ENCODE results near the gene ETS1.

The ETS1 gene

GRCh38 chr11:128502726-128503125 is 84.6 kb downstream of the ETS1 start:
- no peak overlapping the region for H3K27ac ChIP-seq
- peak overlapping the region in 6 of 11 experiments; percentile 20 to 75 (median 70); a peak in 12 of 22 replicates for H3K4me2 ChIP-seq
- H3K9ac ChIP-seq, result no peak overlapping the region
- peaks cover 0 to 26% (median 19%) of the 10 kb centered on the region in 11 experiments; a peak in 13 of 22 replicates for H3K9me3 ChIP-seq (replicated peaks in 1 of 11)
- TF ChIP-seq Cebpa-rat (IDR thresholded peaks at IDR 0.05), result no peak
- H3K36me3 ChIP-seq, result peaks cover 21 to 100% (median 88%) of the 10 kb centered on the region in 11 experiments
- H3K27me3 ChIP-seq, result no peaks in the 10 kb centered on the region
- H3K4me1 ChIP-seq, result peaks cover 28 to 100% (median 58%) of the 10 kb centered on the region in 10 experiments
- peaks cover 27 to 100% (median 100%) of the 10 kb centered on the region in 11 experiments; a peak in 21 of 22 replicates for H4K20me1 ChIP-seq
- H3K4me3 ChIP-seq, result no peak overlapping the region

- Histone ChIP-seq H3K4me2 (peak overlapping the region in 9 of 11 experiments; percentile 2 to 75 (median 63); a peak in 16 of 22 replicates), H3K4me3 (no peak overlapping the region), H3K27ac (no peak overlapping the region), H3K9me3 (replicated peaks in 1 of 11) (peaks cover 0 to 22% (median 16%) of the 10 kb centered on the region in 11 experiments; a peak in 13 of 22 replicates), H3K4me1 (peaks cover 28 to 100% (median 58%) of the 10 kb centered on the region in 10 experiments), H3K9ac (no peak overlapping the region), H4K20me1 (peaks cover 35 to 100% (median 100%) of the 10 kb centered on the region in 11 experiments; a peak in 21 of 22 replicates), H3K27me3 (no peaks in the 10 kb centered on the region), H3K36me3 (peaks cover 20 to 100% (median 83%) of the 10 kb centered on the region in 11 experiments)
- no peak for TF ChIP-seq Cebpa-rat (IDR thresholded peaks at IDR 0.05)
Observed at GRCh38 chr11:128501632-128502549, 85.5 kb downstream of the ETS1 start.

GRCh38 chr11:128501008-128501407 is 86.3 kb downstream of the ETS1 start:
- Histone ChIP-seq H3K9me3 (replicated peaks in 1 of 11) (peaks cover 0 to 13% (median 8%) of the 10 kb centered on the region in 11 experiments; a peak in 10 of 22 replicates), H3K4me2 (peak overlapping the region in 5 of 11 experiments; percentile 63 to 75 (median 71); a peak in 7 of 22 replicates), H3K9ac (no peak overlapping the region), H3K4me1 (peaks cover 27 to 100% (median 64%) of the 10 kb centered on the region in 10 experiments), H3K4me3 (no peak overlapping the region), H3K36me3 (peaks cover 11 to 100% (median 83%) of the 10 kb centered on the region in 11 experiments), H4K20me1 (peaks cover 37 to 100% (median 100%) of the 10 kb centered on the region in 11 experiments; a peak in 21 of 22 replicates), H3K27ac (no peak overlapping the region), H3K27me3 (no peaks in the 10 kb centered on the region)
- TF ChIP-seq Cebpa-rat (IDR thresholded peaks at IDR 0.05), result no peak

GRCh38 chr11:128500493-128500892 is 86.9 kb downstream of the ETS1 start:
- Histone ChIP-seq H3K27ac (no peak overlapping the region), H3K36me3 (peaks cover 6 to 100% (median 82%) of the 10 kb centered on the region in 11 experiments; a peak in 21 of 22 replicates), H3K27me3 (no peaks in the 10 kb centered on the region), H3K4me3 (no peak overlapping the region), H3K4me1 (peaks cover 27 to 100% (median 62%) of the 10 kb centered on the region in 10 experiments), H3K9ac (no peak overlapping the region), H3K9me3 (replicated peaks in 1 of 11) (peaks cover 0 to 8% (median 3%) of the 10 kb centered on the region in 11 experiments; a peak in 7 of 22 replicates), H4K20me1 (peaks cover 37 to 100% (median 100%) of the 10 kb centered on the region in 11 experiments; a peak in 21 of 22 replicates), H3K4me2 (peak overlapping the region in 4 of 11 experiments; percentile 5 to 75 (median 72); a peak in 6 of 22 replicates)
- no peak for TF ChIP-seq Cebpa-rat (IDR thresholded peaks at IDR 0.05)

- Histone ChIP-seq H3K9me3 (replicated peaks in 1 of 11) (peaks cover 0 to 4% (median 0%) of the 10 kb centered on the region in 11 experiments; a peak in 2 of 22 replicates), H3K27ac (peak overlapping the region in 2 of 11 experiments; percentile 11 to 12; a peak in 3 of 22 replicates), H3K4me2 (peak overlapping the region in 3 of 11 experiments; percentile 19 to 75 (median 51); a peak in 6 of 22 replicates), H3K36me3 (peaks cover 6 to 100% (median 82%) of the 10 kb centered on the region in 11 experiments; a peak in 20 of 22 replicates), H4K20me1 (peaks cover 41 to 100% (median 99%) of the 10 kb centered on the region in 11 experiments; a peak in 21 of 22 replicates), H3K4me1 (peaks cover 27 to 100% (median 61%) of the 10 kb centered on the region in 10 experiments), H3K9ac (0 out of 22 replicates have a peak overlapping the region, but pooled peaks of 1 of the 11 experiments have one; percentile 15), H3K4me3 (no peak overlapping the region), H3K27me3 (no peaks in the 10 kb centered on the region)
- TF ChIP-seq Cebpa-rat (IDR thresholded peaks at IDR 0.05), result no peak
Observed at GRCh38 chr11:128499613-128500253, 87.6 kb downstream of the ETS1 start.

- no peak overlapping the region for H3K27ac ChIP-seq
Observed at GRCh38 chr11:128498721-128499245, 88.6 kb downstream of the ETS1 start.

GRCh38 chr11:128497776-128498095 is 89.6 kb downstream of the ETS1 start:
- peak overlapping the region in 1 of 11 experiments; percentile 24; a peak in 1 of 22 replicates for H3K9ac ChIP-seq
- no peak for TF ChIP-seq Cebpa-rat (IDR thresholded peaks at IDR 0.05)
- H3K4me2 ChIP-seq, result peak overlapping the region; percentile 46 to 75 (median 55)
- peaks cover 0 to 6% (median 0%) of the 10 kb centered on the region in 11 experiments; a peak in 1 of 22 replicates for H3K9me3 ChIP-seq (replicated peaks in 1 of 11)
- H3K27ac ChIP-seq, result peak overlapping the region in 2 of 11 experiments; percentile 26 to 47; a peak in 3 of 22 replicates
- H3K27me3 ChIP-seq, result no peaks in the 10 kb centered on the region
- H3K4me1 ChIP-seq, result peaks cover 26 to 100% (median 58%) of the 10 kb centered on the region in 10 experiments
- no peak overlapping the region for H3K4me3 ChIP-seq
- peaks cover 29 to 100% (median 98%) of the 10 kb centered on the region in 11 experiments; a peak in 21 of 22 replicates for H4K20me1 ChIP-seq
- peaks cover 6 to 100% (median 78%) of the 10 kb centered on the region in 11 experiments; a peak in 19 of 22 replicates for H3K36me3 ChIP-seq

More at GRCh38 chr11:128498721-128499245, 88.6 kb downstream of the ETS1 start:
- Histone ChIP-seq H3K27me3 (no peaks in the 10 kb centered on the region), H3K4me1 (peaks cover 27 to 100% (median 57%) of the 10 kb centered on the region in 10 experiments), H4K20me1 (peaks cover 38 to 100% (median 98%) of the 10 kb centered on the region in 11 experiments; a peak in 21 of 22 replicates), H3K4me3 (no peak overlapping the region), H3K36me3 (peaks cover 6 to 100% (median 79%) of the 10 kb centered on the region in 11 experiments; a peak in 20 of 22 replicates), H3K9ac (no peak overlapping the region), H3K9me3 (replicated peaks in 1 of 11) (peaks cover 0 to 6% (median 0%) of the 10 kb centered on the region in 11 experiments; a peak in 1 of 22 replicates), H3K4me2 (peak overlapping the region in 5 of 11 experiments; percentile 3 to 75 (median 60); a peak in 6 of 22 replicates)
- no peak for TF ChIP-seq Cebpa-rat (IDR thresholded peaks at IDR 0.05)
